ENCODE results near the gene ZNF292. TPM values are rescaled to one million over a fixed set of nuclear protein-coding genes. Genes with fewer than 3 reads are reported as not detected.
A peak's percentile ranks its signal among the peaks of the same experiment; 100 is the strongest.
"Not testable (repeated sequence)": the region's sequence is repeated elsewhere in the genome, so short reads cannot be mapped to it uniquely, and the experiment has no call there.

ZNF292 gene
- polyA plus RNA-seq, 1 donor from 2014 or later: 37.2 TPM

GRCh38 chr6:87151471-87151780 is 3.9 kb upstream of the ZNF292 start:
- Mint-ChIP-seq H3K9me3 (no peaks in the 10 kb centered on the region), H3K27me3 (peaks cover 1% of the 10 kb centered on the region), H3K27ac (peak overlapping the region; percentile 95 to 99 (median 97)), H3K4me3 (peak overlapping the region; percentile 78 to 97 (median 92)), H3K36me3 (no peaks in the 10 kb centered on the region), H3K4me1 (peaks cover 14 to 30% (median 26%) of the 10 kb centered on the region in 3 donors)

DNA sequence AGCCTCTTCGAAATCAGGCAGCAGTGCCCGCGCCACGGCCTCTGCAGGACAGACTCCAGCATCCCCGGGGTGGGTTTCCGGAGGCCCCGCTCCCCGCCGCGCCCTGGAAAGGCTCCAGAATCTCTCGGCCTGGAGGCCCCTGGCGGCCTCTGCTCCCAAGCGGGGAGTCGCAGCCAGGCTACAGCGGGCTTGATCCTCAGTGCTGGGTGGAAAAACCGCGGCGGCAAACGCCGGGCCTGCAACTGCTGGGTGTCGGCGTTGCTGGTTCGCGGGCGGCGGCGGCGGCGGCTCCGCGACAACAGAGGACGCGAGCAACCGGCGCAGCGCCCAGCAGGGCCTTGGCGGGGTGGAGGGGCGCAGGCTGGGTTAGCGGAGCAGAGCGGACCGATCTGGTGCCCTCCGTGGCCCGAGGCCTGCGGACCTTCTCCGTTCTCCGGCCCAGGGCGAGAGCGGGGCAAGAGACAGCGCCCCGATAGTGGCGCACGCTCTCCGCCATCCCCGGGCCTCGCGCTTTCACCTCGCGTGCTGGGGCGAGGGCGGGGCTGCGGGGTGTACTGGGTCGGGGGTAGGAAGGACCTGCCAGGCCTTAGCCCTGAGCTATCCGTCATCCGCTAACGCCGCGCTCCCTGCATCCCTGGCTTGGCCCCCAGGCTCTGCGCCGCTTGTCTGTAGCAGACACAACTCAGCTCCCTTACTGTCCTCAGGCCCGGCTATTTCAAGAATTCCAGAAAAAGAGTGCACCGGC is 3.4 kb upstream of the ZNF292 start:
- Mint-ChIP-seq H3K27me3 (peaks cover 1% of the 10 kb centered on the region), H3K27ac (peak overlapping the region; percentile 95 to 99 (median 97)), H3K9me3 (no peaks in the 10 kb centered on the region)

GRCh38 chr6:87152526-87152955 is 2.8 kb upstream of the ZNF292 start:
- Mint-ChIP-seq H3K9me3 (no peaks in the 10 kb centered on the region), H3K4me1 (peaks cover 20 to 37% (median 33%) of the 10 kb centered on the region in 3 donors), H3K27me3 (peaks cover 1% of the 10 kb centered on the region), H3K27ac (peak overlapping the region; percentile 95 to 99 (median 97)), H3K36me3 (no peaks in the 10 kb centered on the region), H3K4me3 (peak overlapping the region; percentile 78 to 97 (median 92))

More for the DNA sequence above, 3.4 kb upstream of the ZNF292 start:
- peak overlapping the region; percentile 78 to 97 (median 92) for H3K4me3 Mint-ChIP-seq
- no peaks in the 10 kb centered on the region for H3K36me3 Mint-ChIP-seq
- peaks cover 18 to 36% (median 31%) of the 10 kb centered on the region in 3 donors for H3K4me1 Mint-ChIP-seq

GRCh38 chr6:87154641-87154992 is 748 bp upstream of the ZNF292 start:
- Mint-ChIP-seq H3K4me3 (peak overlapping the region; percentile 78 to 98 (median 97)), H3K27ac (peak overlapping the region; percentile 79 to 99 (median 97)), H3K36me3 (no peaks in the 10 kb centered on the region), H3K4me1 (peaks cover 28 to 37% (median 35%) of the 10 kb centered on the region in 3 donors), H3K27me3 (peaks cover 1% of the 10 kb centered on the region), H3K9me3 (no peaks in the 10 kb centered on the region)

- H3K27me3 Mint-ChIP-seq: peaks cover 1% of the 10 kb centered on the region
- peaks cover 34 to 43% (median 40%) of the 10 kb centered on the region in 3 donors for H3K4me1 Mint-ChIP-seq
- peak overlapping the region; percentile 78 to 98 (median 97) for H3K4me3 Mint-ChIP-seq
- H3K27ac Mint-ChIP-seq: peak overlapping the region; percentile 79 to 99 (median 97)
- no peaks in the 10 kb centered on the region for H3K9me3 Mint-ChIP-seq
- H3K36me3 Mint-ChIP-seq: no peaks in the 10 kb centered on the region
Measured at GRCh38 chr6:87155842-87156815, 764 bp downstream of the ZNF292 start.

DNA sequence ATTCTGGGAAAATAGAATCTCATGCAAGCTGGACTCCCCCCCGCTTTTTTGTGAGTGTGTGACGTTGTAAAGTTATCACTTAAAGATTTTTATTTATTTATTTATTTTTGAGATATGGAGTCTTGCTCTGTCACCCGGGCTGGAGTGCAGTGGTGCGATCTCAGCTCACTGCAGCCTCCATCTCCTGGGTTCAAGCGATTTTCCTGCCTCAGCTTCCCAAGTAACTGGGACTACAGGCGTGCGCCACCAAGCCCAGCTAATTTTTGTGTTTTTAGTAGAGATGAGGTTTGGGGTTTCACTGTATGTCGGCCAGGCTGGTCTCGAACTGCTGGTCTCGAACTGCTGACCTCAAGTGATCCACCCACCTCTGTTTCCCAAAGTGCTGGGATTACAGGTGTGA is 2.2 kb downstream of the ZNF292 start:
- Mint-ChIP-seq H3K4me3 (peak overlapping the region in 2 of 4 donors; percentile 12 to 16), H3K4me1 (peaks cover 43 to 52% (median 48%) of the 10 kb centered on the region in 3 donors)
- not testable (repeated sequence) for H3K27ac Mint-ChIP-seq, H3K27me3 Mint-ChIP-seq, H3K9me3 Mint-ChIP-seq, H3K36me3 Mint-ChIP-seq

DNA sequence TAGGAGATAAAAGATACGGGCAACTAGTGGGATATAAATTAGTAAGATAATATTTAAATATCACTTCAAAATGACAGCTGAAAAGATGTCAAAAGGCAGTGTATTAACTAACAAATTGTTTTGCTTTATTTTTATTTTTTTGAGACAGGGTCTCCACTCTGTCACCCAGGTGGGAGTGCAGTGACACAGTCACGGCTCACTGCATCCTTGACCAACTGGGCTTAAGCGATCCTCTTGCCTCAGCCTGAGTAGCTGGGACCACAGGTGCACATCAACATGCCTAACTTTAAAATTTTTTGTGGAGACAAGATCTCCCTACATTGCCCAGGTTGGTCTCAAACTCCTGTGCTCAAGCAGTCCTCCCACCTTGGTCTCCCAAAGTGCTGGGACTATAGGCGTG is 5.9 kb downstream of the ZNF292 start:
- H3K4me3 Mint-ChIP-seq: peak overlapping the region in 1 of 4 donors; percentile 32

DNA sequence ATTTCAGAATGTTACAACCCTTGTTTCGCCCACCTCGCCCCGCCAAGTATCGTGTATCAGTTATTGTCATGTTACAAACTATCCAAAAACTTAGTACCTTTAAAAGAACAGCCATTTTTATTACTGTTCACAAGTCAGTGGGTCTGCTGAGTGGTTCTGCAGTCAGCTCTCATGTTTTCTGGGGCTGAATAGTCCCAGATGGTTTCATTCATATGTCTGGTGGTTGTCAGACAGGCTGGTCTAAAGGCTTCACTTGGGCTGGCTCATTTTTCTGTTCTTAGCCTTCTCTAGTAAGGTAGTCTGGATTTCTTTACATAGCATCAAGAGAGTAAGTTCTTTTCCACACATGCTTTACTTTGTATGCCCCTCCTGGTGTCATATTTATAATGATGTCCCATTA is 8.6 kb downstream of the ZNF292 start:
- H3K4me3 Mint-ChIP-seq: peak overlapping the region in 1 of 4 donors; percentile 64
- H3K27me3 Mint-ChIP-seq: no peaks in the 10 kb centered on the region
- peak overlapping the region in 2 of 3 donors; percentile 18 to 64 for H3K27ac Mint-ChIP-seq
- H3K9me3 Mint-ChIP-seq: no peaks in the 10 kb centered on the region
- H3K36me3 Mint-ChIP-seq: no peaks in the 10 kb centered on the region
- H3K4me1 Mint-ChIP-seq: peaks cover 53 to 62% (median 60%) of the 10 kb centered on the region in 3 donors

More for the DNA sequence above, 5.9 kb downstream of the ZNF292 start:
- Mint-ChIP-seq H3K9me3 (no peaks in the 10 kb centered on the region), H3K4me1 (peaks cover 50 to 58% (median 57%) of the 10 kb centered on the region in 3 donors), H3K27me3 (no peaks in the 10 kb centered on the region), H3K36me3 (no peaks in the 10 kb centered on the region), H3K27ac (no peak overlapping the region)

- Mint-ChIP-seq H3K4me1 (peaks cover 53 to 64% (median 60%) of the 10 kb centered on the region in 3 donors), H3K36me3 (no peaks in the 10 kb centered on the region), H3K4me3 (peak overlapping the region in 1 of 4 donors; percentile 64), H3K27me3 (no peaks in the 10 kb centered on the region), H3K9me3 (no peaks in the 10 kb centered on the region), H3K27ac (peak overlapping the region in 1 of 3 donors; percentile 18)
Measured at GRCh38 chr6:87164506-87164905, 9.1 kb downstream of the ZNF292 start.

DNA sequence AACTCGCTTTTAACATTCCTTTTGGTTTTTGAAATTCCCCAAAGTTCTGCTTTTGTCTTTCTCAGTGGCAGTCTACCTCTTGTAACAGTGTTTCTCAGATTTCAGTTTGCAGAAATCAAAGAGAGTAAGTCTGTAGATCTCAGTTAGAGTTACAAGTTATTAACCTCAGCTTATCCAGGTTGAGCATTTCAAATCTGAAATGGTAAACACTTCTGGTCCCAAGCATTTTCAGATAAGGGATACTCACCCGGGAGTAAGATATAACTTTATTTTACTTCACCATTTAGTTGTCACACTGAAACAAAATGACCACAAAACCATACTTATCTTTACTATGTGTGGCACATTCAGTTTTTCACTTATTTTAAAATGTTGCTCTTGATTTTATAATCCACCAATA is 9.8 kb downstream of the ZNF292 start:
- Mint-ChIP-seq H3K4me1 (peaks cover 49 to 63% (median 55%) of the 10 kb centered on the region in 3 donors), H3K36me3 (no peaks in the 10 kb centered on the region), H3K27ac (peak overlapping the region in 1 of 3 donors; percentile 24), H3K9me3 (no peaks in the 10 kb centered on the region), H3K27me3 (no peaks in the 10 kb centered on the region), H3K4me3 (no peak overlapping the region)

GRCh38 chr6:87171938-87172633 is 16.7 kb downstream of the ZNF292 start:
- peaks cover 7% of the 10 kb centered on the region for H3K36me3 Mint-ChIP-seq
- peaks cover 58 to 64% (median 60%) of the 10 kb centered on the region in 3 donors for H3K4me1 Mint-ChIP-seq
- no peak overlapping the region for H3K27ac Mint-ChIP-seq
- H3K9me3 Mint-ChIP-seq: no peaks in the 10 kb centered on the region
- H3K4me3 Mint-ChIP-seq: peak overlapping the region in 2 of 4 donors; percentile 39 to 46
- no peaks in the 10 kb centered on the region for H3K27me3 Mint-ChIP-seq

- H3K36me3 Mint-ChIP-seq: peaks cover 10% of the 10 kb centered on the region
- peaks cover 63 to 69% (median 66%) of the 10 kb centered on the region in 3 donors for H3K4me1 Mint-ChIP-seq
- no peaks in the 10 kb centered on the region for H3K9me3 Mint-ChIP-seq
- no peaks in the 10 kb centered on the region for H3K27me3 Mint-ChIP-seq
- H3K27ac Mint-ChIP-seq: peak overlapping the region in 2 of 3 donors; percentile 36 to 46
- peak overlapping the region in 3 of 4 donors; percentile 23 to 80 (median 26) for H3K4me3 Mint-ChIP-seq
Measured at GRCh38 chr6:87174078-87174579, 18.8 kb downstream of the ZNF292 start.

DNA sequence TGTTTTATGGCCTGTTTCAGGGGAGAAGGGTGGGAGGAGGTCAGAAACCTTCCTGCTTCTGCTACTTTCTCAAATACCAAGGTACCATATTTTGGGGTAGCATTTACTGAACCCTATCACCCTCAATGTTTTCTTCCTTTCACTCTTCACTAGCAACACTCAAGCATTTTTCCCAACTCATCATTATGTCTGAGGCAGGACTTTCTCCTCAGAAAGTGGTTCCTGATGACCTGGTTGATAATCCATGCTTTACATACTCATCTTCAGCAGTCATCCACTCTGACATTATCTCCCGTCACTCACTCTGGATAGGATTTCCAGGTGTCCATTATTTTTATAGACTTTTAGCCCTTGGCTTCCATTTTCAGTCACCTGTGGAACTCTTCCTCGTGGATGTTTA is 21.1 kb downstream of the ZNF292 start:
- no peak overlapping the region for H3K4me3 Mint-ChIP-seq
- no peaks in the 10 kb centered on the region for H3K27me3 Mint-ChIP-seq
- peak overlapping the region in 1 of 3 donors; percentile 17 for H3K27ac Mint-ChIP-seq
- H3K36me3 Mint-ChIP-seq: peaks cover 13% of the 10 kb centered on the region
- no peaks in the 10 kb centered on the region for H3K9me3 Mint-ChIP-seq
- H3K4me1 Mint-ChIP-seq: peaks cover 74 to 79% (median 79%) of the 10 kb centered on the region in 3 donors

GRCh38 chr6:87180105-87180728 is 24.9 kb downstream of the ZNF292 start:
- H3K9me3 Mint-ChIP-seq: no peaks in the 10 kb centered on the region
- H3K4me1 Mint-ChIP-seq: peaks cover 61 to 65% (median 63%) of the 10 kb centered on the region in 3 donors
- no peaks in the 10 kb centered on the region for H3K27me3 Mint-ChIP-seq
- peaks cover 10% of the 10 kb centered on the region for H3K36me3 Mint-ChIP-seq
- H3K27ac Mint-ChIP-seq: peak overlapping the region in 2 of 3 donors; percentile 13 to 61
- peak overlapping the region in 2 of 4 donors; percentile 49 to 57 for H3K4me3 Mint-ChIP-seq

Measured in IgD-negative memory B cell (primary cell).